Mucosa of rectum (tissue), 2 donors: ENCODE results near the gene IFIT2.

ENCODE experiments used
- H3K27ac ChIP-seq, 2 donors: one replicate each; pipeline ENCODE4 v1.7.0; 2013; ENCODE audit warnings: inconsistent platforms in 2 of 2, low read depth in 2 of 2, low read length in 2 of 2
- H3K27me3 ChIP-seq, 2 donors: one replicate each; pipeline ENCODE4 v1.7.0; 2013; ENCODE audit warnings: low read length in 2 of 2; ENCODE audit not compliant: control insufficient read depth in 2 of 2, insufficient read depth in 2 of 2
- H3K36me3 ChIP-seq, 2 donors: one replicate each; pipeline ENCODE4 v1.7.0; 2013; ENCODE audit warnings: low read length in 2 of 2; ENCODE audit not compliant: control insufficient read depth in 2 of 2, insufficient read depth in 2 of 2
- H3K4me1 ChIP-seq, 2 donors: one replicate each; pipeline ENCODE4 v1.7.0; 2013; ENCODE audit warnings: low read length in 2 of 2, mild to moderate bottlenecking in 1 of 2; ENCODE audit not compliant: control insufficient read depth in 2 of 2, insufficient read depth in 2 of 2
- H3K4me3 ChIP-seq, 2 donors: one replicate each; pipeline ENCODE4 v1.7.0; 2013; ENCODE audit warnings: low read length in 2 of 2
- H3K9ac ChIP-seq, 2 donors: one replicate each; pipeline ENCODE4 v1.7.0; 2013; ENCODE audit warnings: low read length in 2 of 2, low read depth in 1 of 2, mild to moderate bottlenecking in 1 of 2
- H3K9me3 ChIP-seq, 2 donors: one replicate each; pipeline ENCODE4 v1.7.0; 2013; ENCODE audit warnings: low read length in 2 of 2; ENCODE audit not compliant: control insufficient read depth in 2 of 2
- donor health status: healthy.
- donor health status: Normal muscosa, but diverticular disease.

The IFIT2 gene

GRCh38 chr10:89263531-89263930 is 38.3 kb upstream of the IFIT2 start:
- Histone ChIP-seq H3K27ac (no peak overlapping the region), H3K4me1 (peaks cover 0 to 4% of the 10 kb centered on the region in 2 donors), H3K9me3 (no peaks in the 10 kb centered on the region), H3K27me3 (no peaks in the 10 kb centered on the region), H3K9ac (no peak overlapping the region), H3K4me3 (no peak overlapping the region), H3K36me3 (no peaks in the 10 kb centered on the region)

DNA sequence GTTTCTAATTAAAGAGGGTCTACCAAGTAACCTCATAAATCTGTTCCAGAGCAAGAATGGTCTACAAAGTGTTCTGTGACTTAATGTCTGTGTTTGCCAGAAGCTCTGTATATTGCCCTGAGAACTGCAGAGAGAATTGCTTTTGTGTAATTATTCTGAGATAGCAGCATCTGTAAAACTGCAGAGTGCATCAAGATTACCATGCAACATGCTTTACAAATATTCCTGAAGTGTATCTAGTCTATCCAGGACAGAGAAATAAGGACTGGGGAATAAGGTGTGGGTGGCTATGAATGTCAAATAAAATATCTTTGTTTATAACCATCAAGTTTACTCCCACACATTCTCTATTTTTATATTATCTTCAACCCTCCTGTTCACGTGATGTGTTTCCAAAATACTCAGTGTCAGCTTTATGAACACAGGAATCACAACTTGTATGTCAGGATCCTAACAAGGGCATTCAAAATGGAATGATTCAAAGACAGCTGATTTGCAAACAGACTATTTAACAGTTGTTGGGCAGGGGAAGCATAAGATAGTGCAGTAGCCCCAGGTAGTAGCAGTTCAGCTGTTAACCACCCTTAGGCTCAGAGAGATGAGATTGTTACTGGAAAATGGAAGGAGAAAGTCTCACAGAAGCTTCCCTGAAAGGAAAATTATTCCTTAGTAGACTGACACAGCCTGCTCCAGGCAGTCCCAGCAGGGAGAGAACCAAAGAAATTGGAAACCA is 35.0 kb upstream of the IFIT2 start:
- H3K4me1 ChIP-seq = peaks cover 0 to 4% of the 10 kb centered on the region in 2 donors
- H3K4me3 ChIP-seq = no peak overlapping the region
- no peaks in the 10 kb centered on the region for H3K36me3 ChIP-seq
- H3K9ac ChIP-seq = no peak overlapping the region
- no peak overlapping the region for H3K27ac ChIP-seq
- H3K27me3 ChIP-seq = no peaks in the 10 kb centered on the region
- no peaks in the 10 kb centered on the region for H3K9me3 ChIP-seq

DNA sequence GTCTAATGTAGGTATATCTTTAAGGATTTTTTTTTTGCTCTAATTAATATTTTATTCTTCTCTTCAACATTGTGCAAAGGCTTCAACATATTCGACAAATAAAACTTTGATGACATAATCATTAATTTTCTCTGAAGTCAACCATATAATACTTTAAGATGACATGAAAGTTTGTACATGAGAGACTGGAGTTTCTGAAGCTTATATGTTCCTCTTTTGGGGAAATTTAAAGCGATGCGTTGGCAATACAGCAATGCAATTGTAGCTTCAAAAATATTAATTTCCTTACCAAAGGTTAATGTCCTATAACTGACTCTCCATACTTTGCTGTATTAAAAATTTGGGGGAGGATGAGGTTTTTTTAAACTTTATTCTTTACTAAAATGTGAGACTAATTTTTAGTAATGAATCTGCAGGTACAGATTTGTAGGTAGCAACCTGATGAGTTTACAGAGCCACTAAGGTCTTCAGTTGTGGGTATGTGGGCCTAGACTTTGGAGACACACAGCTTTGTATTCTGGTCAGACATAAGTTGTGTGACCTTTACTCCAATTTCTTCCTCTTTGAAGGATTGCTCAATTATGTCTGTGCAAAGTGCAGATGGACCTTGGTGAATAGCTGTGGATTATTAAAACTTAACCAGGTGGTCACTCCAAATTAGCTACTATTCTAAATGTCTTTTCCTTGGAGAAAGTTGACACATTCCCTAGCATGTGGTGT is 32.3 kb upstream of the IFIT2 start:
- no peaks in the 10 kb centered on the region for H3K9me3 ChIP-seq
- H3K9ac ChIP-seq = no peak overlapping the region
- no peaks in the 10 kb centered on the region for H3K27me3 ChIP-seq
- H3K36me3 ChIP-seq = no peaks in the 10 kb centered on the region
- H3K27ac ChIP-seq = no peak overlapping the region
- peaks cover 0 to 7% of the 10 kb centered on the region in 2 donors for H3K4me1 ChIP-seq
- no peak overlapping the region for H3K4me3 ChIP-seq

DNA sequence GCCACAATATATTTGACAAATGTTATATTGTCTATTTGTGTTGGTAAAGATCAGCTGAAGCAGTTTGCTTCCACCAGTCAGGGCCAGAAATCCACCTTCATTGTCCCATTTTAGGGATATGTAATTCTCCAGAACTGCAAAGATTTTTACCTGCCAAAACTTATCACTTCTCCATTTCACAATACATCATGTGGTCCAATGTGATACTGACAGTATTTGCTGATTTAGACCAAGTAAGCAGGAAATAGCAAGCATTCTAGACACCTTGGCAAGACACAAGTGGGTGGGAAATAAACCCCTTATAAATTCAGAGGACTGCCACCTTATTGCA is 31.7 kb upstream of the IFIT2 start:
- no peak overlapping the region for H3K9ac ChIP-seq
- no peak overlapping the region for H3K27ac ChIP-seq
- H3K27me3 ChIP-seq = no peaks in the 10 kb centered on the region

GRCh38 chr10:89271532-89271931 is 30.3 kb upstream of the IFIT2 start:
- H3K9me3 ChIP-seq = no peaks in the 10 kb centered on the region
- peaks cover 0 to 7% of the 10 kb centered on the region in 2 donors for H3K4me1 ChIP-seq

More for the DNA sequence above, 31.7 kb upstream of the IFIT2 start:
- H3K9me3 ChIP-seq = no peaks in the 10 kb centered on the region
- H3K36me3 ChIP-seq = no peaks in the 10 kb centered on the region
- no peak overlapping the region for H3K4me3 ChIP-seq
- H3K4me1 ChIP-seq = peaks cover 0 to 7% of the 10 kb centered on the region in 2 donors

DNA sequence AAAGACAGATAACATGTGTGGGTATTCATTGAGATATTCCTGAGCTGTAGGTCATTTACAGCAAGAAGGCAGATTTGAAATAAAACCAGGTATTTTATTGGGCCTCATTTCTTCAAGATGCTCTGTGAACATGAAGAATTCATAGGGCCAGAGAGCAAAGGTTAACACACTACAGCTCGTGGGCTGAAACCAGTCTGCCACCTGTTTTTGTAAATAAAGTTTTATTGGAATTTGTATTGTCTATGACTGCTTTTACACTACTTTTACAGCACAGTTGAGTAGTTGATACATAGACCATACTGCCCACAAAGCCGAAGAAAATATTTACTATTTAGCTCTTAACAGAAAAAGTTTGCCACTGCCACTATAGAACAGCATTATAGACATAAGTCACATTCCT is 28.2 kb upstream of the IFIT2 start:
- no peaks in the 10 kb centered on the region for H3K27me3 ChIP-seq
- no peaks in the 10 kb centered on the region for H3K9me3 ChIP-seq
- no peak overlapping the region for H3K9ac ChIP-seq
- no peak overlapping the region for H3K4me3 ChIP-seq
- no peaks in the 10 kb centered on the region for H3K36me3 ChIP-seq
- H3K4me1 ChIP-seq = peaks cover 0 to 11% of the 10 kb centered on the region in 2 donors
- H3K27ac ChIP-seq = no peak overlapping the region

More at GRCh38 chr10:89271532-89271931, 30.3 kb upstream of the IFIT2 start:
- Histone ChIP-seq H3K4me3 (no peak overlapping the region), H3K27me3 (no peaks in the 10 kb centered on the region), H3K36me3 (no peaks in the 10 kb centered on the region), H3K9ac (no peak overlapping the region), H3K27ac (no peak overlapping the region)

GRCh38 chr10:89274928-89275327 is 26.9 kb upstream of the IFIT2 start:
- Histone ChIP-seq H3K36me3 (no peaks in the 10 kb centered on the region), H3K27me3 (no peaks in the 10 kb centered on the region), H3K9me3 (no peaks in the 10 kb centered on the region), H3K27ac (no peak overlapping the region), H3K9ac (no peak overlapping the region), H3K4me1 (peaks cover 0 to 11% of the 10 kb centered on the region in 2 donors), H3K4me3 (no peak overlapping the region)

GRCh38 chr10:89275383-89275782 is 26.5 kb upstream of the IFIT2 start:
- H3K27me3 ChIP-seq = no peaks in the 10 kb centered on the region
- no peak overlapping the region for H3K27ac ChIP-seq

GRCh38 chr10:89278034-89278535 is 23.8 kb upstream of the IFIT2 start:
- Histone ChIP-seq H3K36me3 (no peaks in the 10 kb centered on the region), H3K27ac (peak overlapping the region; percentile 13 to 45), H3K4me3 (no peak overlapping the region), H3K4me1 (peaks cover 0 to 11% of the 10 kb centered on the region in 2 donors), H3K9me3 (no peaks in the 10 kb centered on the region), H3K27me3 (no peaks in the 10 kb centered on the region), H3K9ac (no peak overlapping the region)

More at GRCh38 chr10:89275383-89275782, 26.5 kb upstream of the IFIT2 start:
- H3K9ac ChIP-seq = no peak overlapping the region
- no peak overlapping the region for H3K4me3 ChIP-seq
- peaks cover 0 to 11% of the 10 kb centered on the region in 2 donors for H3K4me1 ChIP-seq
- no peaks in the 10 kb centered on the region for H3K36me3 ChIP-seq
- no peaks in the 10 kb centered on the region for H3K9me3 ChIP-seq

DNA sequence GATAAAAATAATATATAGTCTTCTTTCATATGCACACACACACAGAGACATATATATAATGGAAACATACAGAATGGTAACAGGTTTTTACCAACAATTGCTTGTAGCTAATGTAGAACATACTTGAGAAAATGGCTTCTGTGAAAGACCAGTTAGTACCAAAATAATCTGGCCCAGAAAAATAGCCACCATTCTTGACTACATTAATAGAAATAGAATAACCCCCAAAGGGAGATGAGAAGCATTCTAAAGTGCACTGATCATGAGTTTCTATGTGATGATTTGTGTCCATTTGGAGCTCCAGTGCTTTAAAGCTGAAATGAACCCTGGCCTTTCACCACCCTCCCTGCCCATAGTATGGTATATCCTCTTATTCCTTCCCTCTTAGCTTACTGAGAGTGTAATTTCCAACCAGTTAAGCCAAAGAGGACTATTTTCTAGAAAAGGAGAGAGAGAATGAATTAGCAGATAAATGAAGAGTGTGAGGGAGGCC is 22.9 kb upstream of the IFIT2 start:
- no peak overlapping the region for H3K9ac ChIP-seq
- peaks cover 0 to 12% of the 10 kb centered on the region in 2 donors for H3K4me1 ChIP-seq
- no peak overlapping the region for H3K27ac ChIP-seq
- H3K9me3 ChIP-seq = no peaks in the 10 kb centered on the region
- no peaks in the 10 kb centered on the region for H3K36me3 ChIP-seq
- no peak overlapping the region for H3K4me3 ChIP-seq
- H3K27me3 ChIP-seq = no peaks in the 10 kb centered on the region
